ENCODE data around the gene KRT31.
"Not testable (repeated sequence)": the region's sequence is repeated elsewhere in the genome, so short reads cannot be mapped to it uniquely, and the experiment has no call there.

Gene KRT31

DNA sequence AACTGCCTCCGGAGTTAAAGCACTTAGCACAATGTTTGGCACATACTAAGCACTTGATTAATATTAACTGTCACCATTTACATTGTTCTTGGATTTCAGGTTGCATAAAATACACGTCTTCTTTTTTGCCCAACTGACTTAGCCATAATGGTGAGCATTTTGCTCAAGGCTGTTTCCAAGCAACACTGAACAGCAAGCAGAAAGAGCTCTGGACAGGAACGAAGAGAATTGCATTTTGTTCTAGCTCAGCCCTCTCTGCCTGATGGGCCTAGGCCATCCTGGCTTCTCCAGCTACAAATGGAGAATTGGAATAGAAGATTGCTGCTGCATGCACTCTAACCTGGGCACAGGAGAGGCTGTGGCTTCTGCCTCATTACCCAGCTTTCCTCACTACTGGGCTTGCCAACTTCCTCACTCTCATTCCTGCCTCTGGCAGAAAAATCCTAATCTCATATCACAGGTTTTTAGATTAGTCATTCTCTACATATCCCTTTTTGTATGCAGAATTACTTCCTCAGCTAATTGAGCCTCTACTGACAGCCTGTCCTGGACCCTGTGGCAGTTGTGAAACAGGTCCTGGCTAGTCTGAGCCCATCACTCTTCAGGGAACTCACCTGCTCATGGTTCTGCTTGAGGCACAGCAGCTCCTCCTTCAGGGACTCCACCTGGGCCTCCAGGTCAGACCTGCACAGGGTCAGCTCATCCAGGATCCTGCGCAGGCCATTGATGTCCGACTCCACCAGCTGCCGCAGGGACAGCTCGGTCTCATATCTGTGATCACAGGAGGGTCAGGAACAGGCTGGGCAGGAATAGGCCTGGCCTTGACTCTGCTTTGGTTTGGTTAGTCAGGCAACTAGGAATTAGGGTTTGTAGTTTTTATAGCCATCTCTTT, 49.3 kb downstream of the KRT31 start:
- TF ChIP-seq ZFX (IDR thresholded peaks at IDR 0.05), result no peak
- TF ChIP-seq, protein P1, sequence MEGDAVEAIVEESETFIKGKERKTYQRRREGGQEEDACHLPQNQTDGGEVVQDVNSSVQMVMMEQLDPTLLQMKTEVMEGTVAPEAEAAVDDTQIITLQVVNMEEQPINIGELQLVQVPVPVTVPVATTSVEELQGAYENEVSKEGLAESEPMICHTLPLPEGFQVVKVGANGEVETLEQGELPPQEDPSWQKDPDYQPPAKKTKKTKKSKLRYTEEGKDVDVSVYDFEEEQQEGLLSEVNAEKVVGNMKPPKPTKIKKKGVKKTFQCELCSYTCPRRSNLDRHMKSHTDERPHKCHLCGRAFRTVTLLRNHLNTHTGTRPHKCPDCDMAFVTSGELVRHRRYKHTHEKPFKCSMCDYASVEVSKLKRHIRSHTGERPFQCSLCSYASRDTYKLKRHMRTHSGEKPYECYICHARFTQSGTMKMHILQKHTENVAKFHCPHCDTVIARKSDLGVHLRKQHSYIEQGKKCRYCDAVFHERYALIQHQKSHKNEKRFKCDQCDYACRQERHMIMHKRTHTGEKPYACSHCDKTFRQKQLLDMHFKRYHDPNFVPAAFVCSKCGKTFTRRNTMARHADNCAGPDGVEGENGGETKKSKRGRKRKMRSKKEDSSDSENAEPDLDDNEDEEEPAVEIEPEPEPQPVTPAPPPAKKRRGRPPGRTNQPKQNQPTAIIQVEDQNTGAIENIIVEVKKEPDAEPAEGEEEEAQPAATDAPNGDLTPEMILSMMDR (conservative IDR thresholded peaks at IDR 0.05), result no peak
- no peak overlapping the region for H3K27ac ChIP-seq

DNA sequence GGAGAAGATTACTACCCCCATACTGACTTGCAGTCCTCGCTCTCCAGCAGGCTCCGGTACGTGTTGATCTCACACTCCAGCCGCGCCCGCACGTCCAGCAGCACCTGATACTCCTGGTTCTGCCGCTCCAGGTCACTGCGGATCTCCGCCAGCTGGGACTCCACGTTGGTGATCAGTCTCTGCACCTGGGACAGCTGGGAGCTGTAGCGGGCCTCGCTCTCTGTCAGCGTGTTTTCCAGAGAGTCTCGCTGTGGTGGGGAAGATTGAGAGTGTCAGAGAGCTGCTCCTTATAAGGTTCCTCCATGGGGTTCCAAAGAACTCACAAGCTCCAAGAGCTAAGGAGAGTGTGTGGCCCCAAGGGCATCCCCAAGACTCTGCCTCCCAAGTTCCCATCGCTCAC, 51.0 kb downstream of the KRT31 start:
- H3K27ac ChIP-seq, result not testable (repeated sequence)

DNA sequence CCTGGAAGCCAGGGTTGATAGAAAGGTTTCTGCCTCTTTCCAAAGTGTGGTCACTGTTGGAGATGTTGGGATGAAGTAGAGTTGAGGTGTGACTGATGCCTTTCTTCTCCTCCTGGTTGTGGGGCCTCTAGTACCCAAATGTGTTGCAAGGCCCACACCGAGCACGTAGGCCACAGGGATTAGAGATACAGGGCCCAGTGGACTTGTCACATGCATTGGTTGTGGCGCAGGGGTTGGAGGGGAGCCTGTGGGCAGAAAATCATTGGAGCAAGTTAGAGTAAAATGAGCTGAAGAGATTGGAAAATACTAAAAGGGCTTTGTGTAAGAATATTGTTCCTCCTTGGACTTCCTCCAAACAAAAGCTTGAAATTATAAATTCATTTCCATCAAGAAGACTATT, 51.4 kb downstream of the KRT31 start:
- TF ChIP-seq, protein P1 (conservative IDR thresholded peaks at IDR 0.05), result no peak
- TF ChIP-seq ZFX (IDR thresholded peaks at IDR 0.05), result no peak
- H3K27ac ChIP-seq, result no peak overlapping the region
